CD4-positive, alpha-beta memory T cell (primary cell): ENCODE results near the gene ZMYND8. TPM values are rescaled to one million over a fixed set of nuclear protein-coding genes. Genes with fewer than 3 reads are reported as not detected.

Experiments
- CTCF ChIA-PET: fragments of 350-600 bp; sonication (Branson Sonifier 250); formaldehyde crosslinking; loops from one replicate; lab custom pipeline; 2021; ENCODE audit warnings: inconsistent platforms; ENCODE audit not compliant: partially characterized antibody; lab: Charles Lee
- POLR2A ChIA-PET: fragments of 350-600 bp; sonication (Branson Sonifier 250); formaldehyde crosslinking; loops from one replicate; lab custom pipeline; 2021; ENCODE audit not compliant: partially characterized antibody; lab: Charles Lee
- DNase-seq, 5 donors: peaks; one replicate each; pipeline versions ENCODE4 v3.0.0 to v3.0.0-alpha.2; 2020 to 2022; ENCODE audit warnings: mixed read lengths in 1 of 5
- H3K27ac ChIP-seq: one replicate; pipeline ENCODE4 v1.7.0; 2013; ENCODE audit warnings: low read depth, low read length
- H3K27me3 ChIP-seq: 2 replicates; pipeline ENCODE4 v1.7.0; 2013; ENCODE audit warnings: mild to moderate bottlenecking, low read length, moderate library complexity; ENCODE audit not compliant: insufficient read depth
- H3K36me3 ChIP-seq: 2 replicates; pipeline ENCODE4 v1.7.0; 2013; ENCODE audit warnings: mild to moderate bottlenecking, low read length, moderate library complexity; ENCODE audit not compliant: insufficient read depth
- H3K4me1 ChIP-seq: 2 replicates; pipeline ENCODE4 v1.7.0; 2013; ENCODE audit warnings: mild to moderate bottlenecking, low read length, moderate library complexity; ENCODE audit not compliant: insufficient read depth
- H3K4me3 ChIP-seq, 2 donors: one replicate each; pipeline ENCODE4 v1.7.0; 2013; ENCODE audit warnings: low read length in 2 of 2, mild to moderate bottlenecking in 1 of 2
- H3K9me3 ChIP-seq, 2 donors: one replicate each; pipeline ENCODE4 v1.7.0; 2013; ENCODE audit warnings: low read length in 2 of 2, control low read depth in 1 of 2; ENCODE audit not compliant: control insufficient read depth in 1 of 2
- H3K27ac Mint-ChIP-seq, 7 donors: one replicate each; pipeline ENCODE4 v1.8.0; 2020 to 2021; ENCODE audit warnings: mixed read lengths in 7 of 7, mild to moderate bottlenecking in 6 of 7, inconsistent platforms in 3 of 7, moderate library complexity in 3 of 7
- H3K27me3 Mint-ChIP-seq, 2 donors: one replicate each; pipeline ENCODE4 v1.8.0; 2020 to 2021; ENCODE audit warnings: mixed read lengths in 2 of 2
- H3K36me3 Mint-ChIP-seq, 2 donors: one replicate each; pipeline ENCODE4 v1.8.0; 2020 to 2021; ENCODE audit warnings: mixed read lengths in 2 of 2, inconsistent platforms in 1 of 2, mild to moderate bottlenecking in 1 of 2
- H3K4me1 Mint-ChIP-seq, 4 donors: one replicate each; pipeline ENCODE4 v1.8.0; 2020 to 2021; ENCODE audit warnings: mixed read lengths in 4 of 4, mild to moderate bottlenecking in 1 of 4
- H3K4me3 Mint-ChIP-seq, 8 donors: one replicate each; pipeline ENCODE4 v1.8.0; 2020 to 2021; ENCODE audit warnings: mixed read lengths in 8 of 8, mild to moderate bottlenecking in 7 of 8, moderate library complexity in 6 of 8, inconsistent platforms in 3 of 8
- H3K9me3 Mint-ChIP-seq, 8 donors: one replicate each; pipeline ENCODE4 v1.8.0; 2020 to 2021; ENCODE audit warnings: mixed read lengths in 8 of 8, mild to moderate bottlenecking in 5 of 8, inconsistent platforms in 3 of 8, moderate library complexity in 1 of 8
- intact Hi-C: fragments of 100-400 bp; cut with micrococcal nuclease; formaldehyde crosslinking; loops from one replicate; pipeline ENCODE4 v1.15.1; 2023
- polyA plus RNA-seq, 2 donors: library from polyadenylated mRNA; unstranded; fragments of 300-500 nt; fragmentation: Illumina TruSeq; gene quantifications; one replicate each; pipeline ENCODE4 v1.2.3, GENCODE V29; 2021
- total RNA-seq, 2 experiments: library from RNA; stranded (reverse); gene quantifications; one replicate each; pipeline ENCODE4 v1.2.3, GENCODE V29; 2021

The ZMYND8 gene
- total and polyA plus RNA-seq, 4 experiments from 2014 or later, result 3.5 to 48.5 (median 33.9) TPM

- no peaks in the 10 kb centered on the region for H3K27me3 ChIP-seq
- H3K27ac ChIP-seq, result no peak overlapping the region
- DNase-seq, result no peak
- peak overlapping the region in 2 of 7 donors; percentile 10 to 92 for H3K27ac Mint-ChIP-seq
- no peaks in the 10 kb centered on the region for H3K9me3 ChIP-seq
- POLR2A ChIA-PET, result interaction anchor here (0.6 kb wide), 1 partner anchor 165 kb away, joined by 3 read pairs; no protein-coding TSS in a partner anchor
- H3K4me1 Mint-ChIP-seq, result peaks cover 17 to 32% (median 24%) of the 10 kb centered on the region in 4 donors
- H3K27me3 Mint-ChIP-seq, result no peaks in the 10 kb centered on the region
- H3K4me1 ChIP-seq, result peaks cover 33% of the 10 kb centered on the region
- no peak overlapping the region for H3K4me3 Mint-ChIP-seq
- intact Hi-C loops, result no loop called here
- peaks cover 0 to 1% (median 0%) of the 10 kb centered on the region in 8 donors for H3K9me3 Mint-ChIP-seq
- CTCF ChIA-PET, result interaction anchor here (0.7 to 2.0 kb wide), 4 partner anchors 13 to 88 kb away, joined by 3 to 7 read pairs (median 4); no protein-coding TSS in a partner anchor
- H3K36me3 ChIP-seq, result no peaks in the 10 kb centered on the region
- peaks cover 0 to 3% of the 10 kb centered on the region in 2 donors for H3K36me3 Mint-ChIP-seq
- H3K4me3 ChIP-seq, result no peak overlapping the region
Observed at GRCh38 chr20:47361057-47361915, 4.8 kb upstream of the ZMYND8 start.

DNA sequence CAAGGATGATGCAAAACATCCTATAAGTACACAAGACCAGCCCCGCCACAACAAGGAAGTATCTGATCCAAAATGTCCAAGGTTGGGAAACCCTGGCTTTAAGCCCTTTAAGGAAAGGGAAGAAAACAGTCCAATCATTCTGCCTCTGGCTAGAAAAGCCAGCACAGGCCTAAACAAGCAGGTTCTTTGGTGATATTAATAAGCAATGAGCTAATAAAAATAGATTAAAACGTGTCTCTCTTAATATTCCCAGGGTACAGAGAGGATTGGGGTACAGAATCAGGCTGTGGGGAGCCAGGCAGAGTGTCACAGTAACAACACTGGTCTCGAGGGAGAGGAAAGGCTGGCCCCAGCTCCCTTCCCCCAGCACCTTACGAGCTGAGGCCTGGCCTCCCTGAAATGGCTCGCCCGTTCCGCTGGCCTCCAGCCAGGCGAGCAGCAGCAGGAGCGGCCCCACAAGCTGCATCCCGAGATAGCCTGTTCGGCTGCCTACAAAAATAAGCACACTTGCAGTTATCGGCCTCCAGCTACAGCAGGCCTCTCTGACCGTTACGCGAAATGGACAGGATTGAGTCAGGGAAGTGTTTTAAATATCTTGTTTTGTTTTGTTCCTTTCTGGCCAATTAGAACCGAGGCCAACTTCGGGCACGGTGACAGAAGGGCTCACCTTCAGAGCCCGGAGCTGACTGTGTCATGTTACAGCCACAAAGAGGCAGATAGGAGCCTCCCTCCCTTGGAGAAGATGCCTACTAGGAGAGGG lies 4.0 kb upstream of the ZMYND8 start:
- Histone ChIP-seq H3K27me3 (no peaks in the 10 kb centered on the region), H3K4me1 (peaks cover 39% of the 10 kb centered on the region), H3K9me3 (no peaks in the 10 kb centered on the region), H3K4me3 (no peak overlapping the region), H3K36me3 (no peaks in the 10 kb centered on the region), H3K27ac (no peak overlapping the region)
- no peak for DNase-seq
- H3K4me1 Mint-ChIP-seq, result peaks cover 21 to 32% (median 27%) of the 10 kb centered on the region in 4 donors
- CTCF ChIA-PET, result interaction anchor here (1.1 to 2.0 kb wide), 3 partner anchors 12 to 87 kb away, joined by 3 to 7 read pairs (median 4); no protein-coding TSS in a partner anchor
- peaks cover 0 to 2% (median 0%) of the 10 kb centered on the region in 8 donors for H3K9me3 Mint-ChIP-seq
- POLR2A ChIA-PET, result no interaction called here
- H3K27me3 Mint-ChIP-seq, result no peaks in the 10 kb centered on the region
- no peak overlapping the region for H3K4me3 Mint-ChIP-seq
- H3K27ac Mint-ChIP-seq, result peak overlapping the region in 4 of 7 donors; percentile 10 to 92 (median 40)
- peaks cover 0 to 7% of the 10 kb centered on the region in 2 donors for H3K36me3 Mint-ChIP-seq
- intact Hi-C loops, result no loop called here

DNA sequence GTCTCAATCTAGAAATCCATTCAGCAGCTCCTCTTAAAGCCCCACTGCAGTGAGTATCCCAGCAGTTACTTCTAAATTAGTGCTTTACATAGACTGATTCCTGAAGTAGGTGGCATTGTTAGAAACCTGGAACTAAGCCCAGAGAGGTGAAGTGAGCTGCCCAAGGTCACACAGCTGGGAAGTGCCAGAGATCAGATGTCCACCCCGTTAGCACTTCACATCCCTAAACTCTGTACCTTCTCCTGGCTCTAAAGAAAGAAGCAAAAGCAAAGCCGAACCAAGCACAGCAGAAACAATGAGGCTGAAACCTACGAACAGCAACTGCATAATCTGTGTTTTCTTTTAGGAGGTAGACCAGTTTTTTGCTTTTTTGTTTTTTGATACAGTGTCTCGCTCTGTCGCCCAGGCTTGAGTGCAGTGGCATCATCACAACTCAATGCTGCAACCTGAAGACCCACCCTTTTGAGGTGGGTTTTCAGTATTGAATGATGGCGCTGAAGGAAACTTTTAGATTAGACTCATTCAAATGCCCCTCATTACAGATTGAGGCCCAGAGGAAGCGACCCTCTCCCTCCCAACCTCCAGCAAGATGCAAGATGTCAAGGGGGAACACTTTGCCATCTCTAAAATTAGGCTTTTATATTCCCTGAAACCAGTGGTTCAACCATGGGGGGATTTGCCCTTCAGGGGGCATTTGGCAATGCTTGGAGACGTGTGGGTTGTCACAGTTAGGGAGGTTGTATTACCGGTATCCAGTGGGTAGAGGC lies 3.2 kb upstream of the ZMYND8 start:
- peaks cover 0 to 2% (median 0%) of the 10 kb centered on the region in 8 donors for H3K9me3 Mint-ChIP-seq
- no peaks in the 10 kb centered on the region for H3K36me3 ChIP-seq
- H3K36me3 Mint-ChIP-seq, result peaks cover 0 to 9% of the 10 kb centered on the region in 2 donors
- ChIA-PET POLR2A (no interaction called here), CTCF (interaction anchor here (1.6 to 10.6 kb wide), 2 partner anchors 11 to 24 kb away, joined by 3 to 125 read pairs; no protein-coding TSS in a partner anchor)
- no peaks in the 10 kb centered on the region for H3K27me3 ChIP-seq
- H3K4me3 Mint-ChIP-seq, result peak overlapping the region in 1 of 8 donors; percentile 30
- H3K4me3 ChIP-seq, result no peak overlapping the region
- intact Hi-C loops, result loop anchor here (5.0 kb wide), 2 partner anchors 42 to 143 kb away; partner anchors contain the start of gene NCOA3
- DNase-seq, result no peak
- H3K27me3 Mint-ChIP-seq, result no peaks in the 10 kb centered on the region
- peaks cover 46% of the 10 kb centered on the region for H3K4me1 ChIP-seq
- no peak overlapping the region for H3K27ac ChIP-seq
- peak overlapping the region; percentile 5 to 92 (median 75) for H3K27ac Mint-ChIP-seq
- peaks cover 21 to 38% (median 29%) of the 10 kb centered on the region in 4 donors for H3K4me1 Mint-ChIP-seq
- no peaks in the 10 kb centered on the region for H3K9me3 ChIP-seq

DNA sequence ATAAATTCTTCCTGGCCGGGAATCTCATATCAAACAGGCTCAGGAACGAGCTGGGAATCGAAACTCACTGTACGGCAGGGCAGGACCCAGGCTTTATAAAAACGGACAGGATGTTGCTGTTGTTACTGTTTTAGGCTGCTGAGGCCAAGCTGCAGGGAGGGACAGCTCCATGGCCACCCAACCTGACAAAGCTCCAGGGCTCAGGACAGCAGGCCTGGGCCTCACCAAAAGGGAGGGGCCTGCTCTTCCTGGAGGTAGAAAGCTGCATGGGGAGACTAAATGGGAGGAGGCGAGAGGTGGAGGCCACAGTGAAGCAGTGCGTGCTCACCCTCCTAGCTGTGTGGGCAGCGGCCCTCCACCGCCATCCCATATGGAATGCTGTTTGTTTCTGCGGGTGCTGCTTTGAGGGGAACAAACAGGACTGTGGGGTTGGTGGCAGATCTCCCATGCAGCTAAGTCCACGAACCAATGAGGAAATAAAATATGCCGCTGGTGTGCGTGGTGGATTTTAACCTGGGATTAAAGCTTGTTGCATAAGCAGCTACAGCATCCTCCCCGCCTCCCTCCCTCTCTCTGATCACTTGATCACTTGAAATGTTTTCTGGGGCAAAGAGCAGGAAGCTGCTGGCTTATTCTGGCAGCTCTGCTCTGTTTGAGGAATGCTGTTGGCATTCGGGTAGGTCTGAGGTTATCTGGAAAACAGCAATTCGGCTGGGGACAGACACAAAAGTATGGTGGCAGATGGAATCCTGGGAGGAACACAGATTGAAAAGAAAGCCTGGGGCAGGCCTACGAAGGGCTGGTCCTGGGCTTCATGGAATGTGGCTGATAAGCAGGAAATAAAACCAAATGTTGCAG lies 2.4 kb upstream of the ZMYND8 start:
- Histone ChIP-seq H3K4me3 (no peak overlapping the region), H3K36me3 (no peaks in the 10 kb centered on the region), H3K9me3 (no peaks in the 10 kb centered on the region), H3K27me3 (no peaks in the 10 kb centered on the region), H3K4me1 (peaks cover 55% of the 10 kb centered on the region), H3K27ac (no peak overlapping the region)
- H3K27me3 Mint-ChIP-seq, result no peaks in the 10 kb centered on the region
- peaks cover 21 to 44% (median 32%) of the 10 kb centered on the region in 4 donors for H3K4me1 Mint-ChIP-seq
- POLR2A ChIA-PET, result interaction anchor here (0.5 to 1.0 kb wide), 2 partner anchors 86 to 996 kb away, joined by 3 read pairs; no protein-coding TSS in a partner anchor
- no peak for DNase-seq
- peak overlapping the region; percentile 5 to 98 (median 86) for H3K27ac Mint-ChIP-seq
- intact Hi-C loops, result loop anchor here (5.0 kb wide), 2 partner anchors 42 to 143 kb away; partner anchors contain the start of gene NCOA3
- CTCF ChIA-PET, result interaction anchor here (0.7 to 10.6 kb wide), 3 partner anchors 11 to 262 kb away, joined by 3 to 125 read pairs (median 3); no protein-coding TSS in a partner anchor
- H3K4me3 Mint-ChIP-seq, result peak overlapping the region in 2 of 8 donors; percentile 16 to 36
- H3K36me3 Mint-ChIP-seq, result peaks cover 0 to 15% of the 10 kb centered on the region in 2 donors
- H3K9me3 Mint-ChIP-seq, result peaks cover 0 to 2% (median 0%) of the 10 kb centered on the region in 8 donors

GRCh38 chr20:47358039-47358671 lies 1.7 kb upstream of the ZMYND8 start:
- H3K4me3 Mint-ChIP-seq, result peak overlapping the region in 7 of 8 donors; percentile 93 to 98 (median 96)
- peak overlapping the region; percentile 92 to 100 (median 99) for H3K27ac Mint-ChIP-seq
- ChIA-PET POLR2A (interaction anchor here (1.0 to 2.6 kb wide), 4 partner anchors 11 to 149 kb away, joined by 3 to 27 read pairs (median 9); partner anchors contain the start of gene NCOA3), CTCF (interaction anchor here (0.8 to 10.6 kb wide), 3 partner anchors 9 to 26 kb away, joined by 3 to 125 read pairs (median 3); no protein-coding TSS in a partner anchor)
- H3K27me3 ChIP-seq, result no peaks in the 10 kb centered on the region
- no peak for DNase-seq
- H3K27me3 Mint-ChIP-seq, result no peaks in the 10 kb centered on the region
- H3K4me1 Mint-ChIP-seq, result peaks cover 21 to 48% (median 34%) of the 10 kb centered on the region in 4 donors
- peaks cover 0 to 2% (median 0%) of the 10 kb centered on the region in 8 donors for H3K9me3 Mint-ChIP-seq
- peak overlapping the region; percentile 76 for H3K27ac ChIP-seq
- peaks cover 0 to 18% of the 10 kb centered on the region in 2 donors for H3K36me3 Mint-ChIP-seq
- H3K36me3 ChIP-seq, result no peaks in the 10 kb centered on the region
- peak overlapping the region in 1 of 2 donors; percentile 39 for H3K4me3 ChIP-seq
- intact Hi-C loops, result loop anchor here (5.0 kb wide), 2 partner anchors 41 to 144 kb away; partner anchors contain the start of gene NCOA3
- peaks cover 62% of the 10 kb centered on the region for H3K4me1 ChIP-seq
- no peaks in the 10 kb centered on the region for H3K9me3 ChIP-seq
